ENCODE results near the gene AQP3.
"Not testable (repeated sequence)": the region's sequence is repeated elsewhere in the genome, so short reads cannot be mapped to it uniquely, and the experiment has no call there.

The AQP3 gene

DNA sequence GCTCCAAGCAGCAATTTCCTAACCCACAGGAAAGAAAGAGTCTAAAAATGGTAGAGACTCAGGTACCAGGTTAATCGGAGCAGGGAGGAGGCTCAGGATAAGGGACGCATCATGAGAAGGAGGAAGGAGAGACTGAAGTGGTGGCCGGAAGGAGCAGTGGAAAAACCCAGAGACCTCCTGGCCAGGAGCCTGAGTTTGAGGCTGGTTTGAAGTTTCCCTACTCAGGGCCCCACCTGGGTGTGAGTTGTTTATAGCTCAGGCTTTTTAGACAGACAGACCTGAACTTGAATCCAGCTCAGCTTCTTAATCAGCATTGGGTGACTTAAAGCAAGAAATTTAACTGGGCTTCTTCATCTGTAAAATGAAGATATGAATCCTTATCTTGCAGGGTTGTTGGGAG is 33.1 kb downstream of the AQP3 start:
- DNase-seq (ENCODE audit: low read depth): no peak

GRCh38 chr9:33408087-33408486 is 39.3 kb downstream of the AQP3 start:
- DNase-seq (ENCODE audit: low read depth): no peak

- DNase-seq (ENCODE audit: low read depth): no peak
These were observed 40.3 kb downstream of the AQP3 start for GRCh38 chr9:33407061-33407460.

GRCh38 chr9:33404788-33405362 is 42.5 kb downstream of the AQP3 start:
- no peak for DNase-seq (ENCODE audit: low read depth)

GRCh38 chr9:33403941-33404787 is 43.2 kb downstream of the AQP3 start:
- DNase-seq (ENCODE audit: low read depth): no peak

DNA sequence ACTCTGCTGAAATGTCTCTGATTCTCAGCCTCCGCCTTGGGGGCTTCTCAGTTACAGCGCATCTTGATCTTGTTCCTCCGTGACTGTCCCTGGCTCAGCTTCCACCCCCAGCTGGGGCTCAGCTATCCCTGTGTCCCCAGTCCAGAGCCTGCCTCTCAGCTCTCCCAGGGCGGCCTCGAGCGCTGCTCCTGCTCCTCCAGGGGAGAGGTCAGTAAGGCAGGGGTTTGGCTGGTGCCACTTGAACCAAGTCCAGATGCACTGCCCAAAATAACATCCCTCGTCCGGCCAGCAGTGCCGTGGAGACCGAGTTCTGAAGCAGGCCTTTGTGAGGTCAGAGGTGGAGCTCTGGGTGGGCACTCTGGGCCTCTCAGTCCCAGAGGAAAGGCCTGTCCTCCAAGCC is 45.0 kb downstream of the AQP3 start, which contains the start of gene AQP7:
Gene AQP7, minus strand, starts transcription at position 198 of the 400 bp plus-strand sequence. CDS start 1,306 bp downstream, outside the sequence.
- not testable (repeated sequence) for DNase-seq (ENCODE audit: low read depth)

DNA sequence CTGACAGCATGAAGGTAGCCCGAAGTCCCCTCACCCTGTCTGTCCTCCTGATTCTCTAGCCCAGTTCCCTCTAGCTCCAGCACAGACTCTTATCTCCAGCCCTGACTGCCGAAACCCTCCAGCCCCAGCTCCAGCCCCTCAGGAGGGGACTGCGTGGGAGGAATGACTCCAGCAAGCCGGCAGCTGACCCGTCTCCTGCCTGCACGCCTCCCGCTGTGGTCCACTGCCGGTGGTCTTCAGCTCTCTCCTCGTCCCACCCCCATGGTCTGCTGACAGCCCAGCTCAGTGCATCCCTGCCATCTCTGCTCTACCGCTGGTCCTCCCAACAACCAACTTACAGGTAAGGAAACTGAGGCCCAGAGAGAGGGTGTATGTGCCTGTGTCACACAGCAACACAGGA is 45.6 kb downstream of the AQP3 start:
- not testable (repeated sequence) for DNase-seq (ENCODE audit: low read depth)

GRCh38 chr9:33399047-33399446 is 48.3 kb downstream of the AQP3 start:
- DNase-seq (ENCODE audit: low read depth): not testable (repeated sequence)

- not testable (repeated sequence) for DNase-seq (ENCODE audit: low read depth)
These were observed 49.6 kb downstream of the AQP3 start for GRCh38 chr9:33397801-33398200.

- DNase-seq (ENCODE audit: low read depth): not testable (repeated sequence)
These were observed 52.1 kb downstream of the AQP3 start for GRCh38 chr9:33395159-33395879.

- not testable (repeated sequence) for DNase-seq (ENCODE audit: low read depth)
These were observed 53.4 kb downstream of the AQP3 start for GRCh38 chr9:33393986-33394385.

GRCh38 chr9:33393581-33393980 is 53.8 kb downstream of the AQP3 start:
- no peak for DNase-seq (ENCODE audit: low read depth)

- not testable (repeated sequence) for DNase-seq (ENCODE audit: low read depth)
These were observed 54.8 kb downstream of the AQP3 start for GRCh38 chr9:33392591-33393021.
